Testis (tissue), 2 donors: Measurements from ENCODE around the gene WEE1.

Source experiments
- CTCF ChIP-seq, 3 experiments: fragments of 450-650 bp in 2 of 3; fragments of 200-600 bp in 1 of 3; sonication (generic) in 1 of 3; IDR thresholded peaks; one replicate each; pipeline ENCODE4 v1.5.1; 2016 to 2019; ENCODE audit warnings: antibody characterized with exemption in 3 of 3, mild to moderate bottlenecking in 2 of 3, moderate library complexity in 1 of 3
- POLR2A ChIP-seq: fragments of 450-650 bp; IDR thresholded peaks from one replicate; pipeline ENCODE4 v1.6.1; 2017; ENCODE audit warnings: antibody characterized with exemption, mild to moderate bottlenecking, moderate library complexity

DNA sequence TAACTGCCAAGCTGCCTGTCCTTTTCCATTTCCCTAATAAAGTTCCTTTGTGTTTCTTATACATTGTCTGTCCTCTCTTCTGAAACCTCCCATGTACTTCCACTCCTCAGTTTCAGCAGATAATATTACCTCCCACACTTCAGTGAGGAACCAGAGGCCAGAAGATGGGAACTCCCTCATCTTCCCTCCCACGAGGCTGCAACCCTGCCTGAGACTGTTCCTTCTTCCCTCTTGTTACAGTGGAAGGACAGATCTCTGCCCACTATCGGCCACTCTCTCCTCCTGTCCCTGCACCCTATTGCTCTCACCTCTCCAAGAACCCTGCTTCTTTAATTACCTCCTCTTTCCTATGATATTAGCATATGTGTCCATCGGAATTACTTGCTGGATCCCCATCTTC lies 52.3 kb downstream of the WEE1 start:
- TF ChIP-seq CTCF (IDR thresholded peaks at IDR 0.05) (no peak), POLR2A (no peak)
